Measurements from ENCODE around the gene FBXW2. TPM values are rescaled to one million over a fixed set of nuclear protein-coding genes. Genes with fewer than 3 reads are reported as not detected.
"Not testable (repeated sequence)": the region's sequence is repeated elsewhere in the genome, so short reads cannot be mapped to it uniquely, and the experiment has no call there.

FBXW2 gene
- total RNA-seq, 1 experiment from 2014 or later: 69.6 TPM

GRCh38 chr9:120815075-120815474 is 21.9 kb upstream of the FBXW2 start:
- Histone ChIP-seq H3K27me3 (ENCODE audit: insufficient read depth, low read depth) (no peaks in the 10 kb centered on the region), H2AFZ (no peak overlapping the region), H3K27ac (no peak overlapping the region), H3K4me1 (replicated peaks; ENCODE audit: insufficient read depth) (no peaks in the 10 kb centered on the region), H3K9me3 (ENCODE audit: insufficient read depth, low read depth) (no peaks in the 10 kb centered on the region), H3F3A (ENCODE audit: insufficient read depth, low read depth) (no peaks in the 10 kb centered on the region), H3K4me2 (no peak overlapping the region), H3K36me3 (ENCODE audit: low read depth) (peaks cover 20% of the 10 kb centered on the region), H3K9me2 (ENCODE audit: insufficient read depth) (no peaks in the 10 kb centered on the region), H3K79me2 (ENCODE audit: low read depth) (no peaks in the 10 kb centered on the region), H4K20me1 (ENCODE audit: insufficient read depth) (no peaks in the 10 kb centered on the region), H3K4me3 (no peak overlapping the region)
- BruUV-seq (replicated peaks): no TSS peak
- no peak for DNase-seq
- TF ChIP-seq EZH2 (IDR thresholded peaks at IDR 0.05; ENCODE audit: low read depth): no peak
- intact Hi-C loops (cut with micrococcal nuclease; ENCODE audit: unreplicated experiment): no loop called here
- POLR2A ChIA-PET (ENCODE audit: unreplicated experiment): no interaction called here
- CTCF ChIA-PET: no interaction called here

- H2AFZ ChIP-seq: no peak overlapping the region
- BruUV-seq (replicated peaks): no TSS peak
- TF ChIP-seq, protein P1, sequence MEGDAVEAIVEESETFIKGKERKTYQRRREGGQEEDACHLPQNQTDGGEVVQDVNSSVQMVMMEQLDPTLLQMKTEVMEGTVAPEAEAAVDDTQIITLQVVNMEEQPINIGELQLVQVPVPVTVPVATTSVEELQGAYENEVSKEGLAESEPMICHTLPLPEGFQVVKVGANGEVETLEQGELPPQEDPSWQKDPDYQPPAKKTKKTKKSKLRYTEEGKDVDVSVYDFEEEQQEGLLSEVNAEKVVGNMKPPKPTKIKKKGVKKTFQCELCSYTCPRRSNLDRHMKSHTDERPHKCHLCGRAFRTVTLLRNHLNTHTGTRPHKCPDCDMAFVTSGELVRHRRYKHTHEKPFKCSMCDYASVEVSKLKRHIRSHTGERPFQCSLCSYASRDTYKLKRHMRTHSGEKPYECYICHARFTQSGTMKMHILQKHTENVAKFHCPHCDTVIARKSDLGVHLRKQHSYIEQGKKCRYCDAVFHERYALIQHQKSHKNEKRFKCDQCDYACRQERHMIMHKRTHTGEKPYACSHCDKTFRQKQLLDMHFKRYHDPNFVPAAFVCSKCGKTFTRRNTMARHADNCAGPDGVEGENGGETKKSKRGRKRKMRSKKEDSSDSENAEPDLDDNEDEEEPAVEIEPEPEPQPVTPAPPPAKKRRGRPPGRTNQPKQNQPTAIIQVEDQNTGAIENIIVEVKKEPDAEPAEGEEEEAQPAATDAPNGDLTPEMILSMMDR (conservative IDR thresholded peaks at IDR 0.05): no peak
- no peak for TF ChIP-seq EZH2 (IDR thresholded peaks at IDR 0.05; ENCODE audit: low read depth)
- peaks cover 5% of the 10 kb centered on the region for H3K9me3 ChIP-seq (ENCODE audit: insufficient read depth, low read depth)
- ChIA-PET CTCF (no interaction called here), POLR2A (ENCODE audit: unreplicated experiment) (no interaction called here)
- no peaks in the 10 kb centered on the region for H3F3A ChIP-seq (ENCODE audit: insufficient read depth, low read depth)
- no peaks in the 10 kb centered on the region for H3K27me3 ChIP-seq (ENCODE audit: insufficient read depth, low read depth)
- H4K20me1 ChIP-seq (ENCODE audit: insufficient read depth): no peaks in the 10 kb centered on the region
- intact Hi-C loops (cut with micrococcal nuclease; ENCODE audit: unreplicated experiment): no loop called here
- no peak overlapping the region for H3K4me3 ChIP-seq
- H3K4me2 ChIP-seq: no peak overlapping the region
- DNase-seq: no peak
- H3K79me2 ChIP-seq (ENCODE audit: low read depth): no peaks in the 10 kb centered on the region
- no peaks in the 10 kb centered on the region for H3K4me1 ChIP-seq (replicated peaks; ENCODE audit: insufficient read depth)
- no peaks in the 10 kb centered on the region for H3K36me3 ChIP-seq (ENCODE audit: low read depth)
- no peak overlapping the region for H3K27ac ChIP-seq
- H3K9me2 ChIP-seq (ENCODE audit: insufficient read depth): no peaks in the 10 kb centered on the region
Measured at GRCh38 chr9:120808931-120809330, 15.7 kb upstream of the FBXW2 start.

- ChIA-PET CTCF (no interaction called here), POLR2A (ENCODE audit: unreplicated experiment) (no interaction called here)
- TF ChIP-seq EZH2 (IDR thresholded peaks at IDR 0.05; ENCODE audit: low read depth): no peak
- TF ChIP-seq, protein P1 (conservative IDR thresholded peaks at IDR 0.05): no peak
- H3K4me2 ChIP-seq: no peak overlapping the region
- H3K4me1 ChIP-seq (replicated peaks; ENCODE audit: insufficient read depth): no peaks in the 10 kb centered on the region
- DNase-seq: no peak
- intact Hi-C loops (cut with micrococcal nuclease; ENCODE audit: unreplicated experiment): no loop called here
- H3K27ac ChIP-seq: no peak overlapping the region
- H2AFZ ChIP-seq: no peak overlapping the region
- H3K4me3 ChIP-seq: no peak overlapping the region
- H3F3A ChIP-seq (ENCODE audit: insufficient read depth, low read depth): no peaks in the 10 kb centered on the region
- BruUV-seq (replicated peaks): no TSS peak
- no peaks in the 10 kb centered on the region for H3K36me3 ChIP-seq (ENCODE audit: low read depth)
- H3K27me3 ChIP-seq (ENCODE audit: insufficient read depth, low read depth): no peaks in the 10 kb centered on the region
- peaks cover 8% of the 10 kb centered on the region for H3K9me3 ChIP-seq (ENCODE audit: insufficient read depth, low read depth)
- H3K9me2 ChIP-seq (ENCODE audit: insufficient read depth): no peaks in the 10 kb centered on the region
- H4K20me1 ChIP-seq (ENCODE audit: insufficient read depth): no peaks in the 10 kb centered on the region
- no peaks in the 10 kb centered on the region for H3K79me2 ChIP-seq (ENCODE audit: low read depth)
Measured at GRCh38 chr9:120807607-120808379, 14.6 kb upstream of the FBXW2 start.

DNA sequence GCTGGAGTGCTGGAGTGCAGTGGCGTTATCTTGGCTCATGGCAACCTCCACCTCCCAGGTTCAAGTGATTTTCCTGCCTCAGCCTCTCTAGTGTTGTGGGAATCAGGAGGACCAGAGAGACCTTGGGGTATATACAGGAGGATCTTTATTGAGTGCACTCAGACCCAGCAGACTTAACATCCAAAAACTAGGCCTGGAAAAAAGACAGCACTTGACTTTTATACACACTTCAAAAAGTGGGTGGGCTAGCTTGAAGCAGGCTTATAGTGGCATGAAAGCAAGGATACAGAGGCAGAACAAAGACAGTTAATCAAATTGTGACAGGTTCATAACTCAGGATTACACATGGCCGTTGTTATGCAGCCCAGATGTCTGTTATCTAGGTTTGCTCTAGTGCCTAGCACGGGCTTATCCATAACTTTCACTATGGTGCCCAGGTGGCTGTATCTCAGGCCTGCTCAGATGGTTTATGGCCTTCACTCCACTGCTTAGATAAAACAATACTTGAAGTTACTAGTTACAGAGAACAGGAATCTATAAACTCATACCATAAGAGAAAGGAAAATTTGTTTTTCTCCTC is 11.7 kb upstream of the FBXW2 start:
- H2AFZ ChIP-seq; H3K4me1 ChIP-seq (replicated peaks; ENCODE audit: insufficient read depth); H3K4me2 ChIP-seq; H3K9me2 ChIP-seq (ENCODE audit: insufficient read depth); H3K27ac ChIP-seq; intact Hi-C loops (cut with micrococcal nuclease; ENCODE audit: unreplicated experiment); H3K79me2 ChIP-seq (ENCODE audit: low read depth); BruUV-seq (replicated peaks); H3K4me3 ChIP-seq; H3K36me3 ChIP-seq (ENCODE audit: low read depth); H3K9me3 ChIP-seq (ENCODE audit: insufficient read depth, low read depth); POLR2A ChIA-PET (ENCODE audit: unreplicated experiment); DNase-seq; H4K20me1 ChIP-seq (ENCODE audit: insufficient read depth); H3F3A ChIP-seq (ENCODE audit: insufficient read depth, low read depth); H3K27me3 ChIP-seq (ENCODE audit: insufficient read depth, low read depth); CTCF ChIA-PET: not testable (repeated sequence)
